GM18858 (cell line): ENCODE data around the gene SLC12A8.

ENCODE experiments used
- ATAC-seq: cut with Tn5 transposase; IDR thresholded peaks from one replicate; pipeline ENCODE4 v1.9.1; 2021; ENCODE audit not compliant: unreplicated experiment

The SLC12A8 gene, protein sequence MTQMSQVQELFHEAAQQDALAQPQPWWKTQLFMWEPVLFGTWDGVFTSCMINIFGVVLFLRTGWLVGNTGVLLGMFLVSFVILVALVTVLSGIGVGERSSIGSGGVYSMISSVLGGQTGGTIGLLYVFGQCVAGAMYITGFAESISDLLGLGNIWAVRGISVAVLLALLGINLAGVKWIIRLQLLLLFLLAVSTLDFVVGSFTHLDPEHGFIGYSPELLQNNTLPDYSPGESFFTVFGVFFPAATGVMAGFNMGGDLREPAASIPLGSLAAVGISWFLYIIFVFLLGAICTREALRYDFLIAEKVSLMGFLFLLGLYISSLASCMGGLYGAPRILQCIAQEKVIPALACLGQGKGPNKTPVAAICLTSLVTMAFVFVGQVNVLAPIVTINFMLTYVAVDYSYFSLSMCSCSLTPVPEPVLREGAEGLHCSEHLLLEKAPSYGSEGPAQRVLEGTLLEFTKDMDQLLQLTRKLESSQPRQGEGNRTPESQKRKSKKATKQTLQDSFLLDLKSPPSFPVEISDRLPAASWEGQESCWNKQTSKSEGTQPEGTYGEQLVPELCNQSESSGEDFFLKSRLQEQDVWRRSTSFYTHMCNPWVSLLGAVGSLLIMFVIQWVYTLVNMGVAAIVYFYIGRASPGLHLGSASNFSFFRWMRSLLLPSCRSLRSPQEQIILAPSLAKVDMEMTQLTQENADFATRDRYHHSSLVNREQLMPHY

DNA sequence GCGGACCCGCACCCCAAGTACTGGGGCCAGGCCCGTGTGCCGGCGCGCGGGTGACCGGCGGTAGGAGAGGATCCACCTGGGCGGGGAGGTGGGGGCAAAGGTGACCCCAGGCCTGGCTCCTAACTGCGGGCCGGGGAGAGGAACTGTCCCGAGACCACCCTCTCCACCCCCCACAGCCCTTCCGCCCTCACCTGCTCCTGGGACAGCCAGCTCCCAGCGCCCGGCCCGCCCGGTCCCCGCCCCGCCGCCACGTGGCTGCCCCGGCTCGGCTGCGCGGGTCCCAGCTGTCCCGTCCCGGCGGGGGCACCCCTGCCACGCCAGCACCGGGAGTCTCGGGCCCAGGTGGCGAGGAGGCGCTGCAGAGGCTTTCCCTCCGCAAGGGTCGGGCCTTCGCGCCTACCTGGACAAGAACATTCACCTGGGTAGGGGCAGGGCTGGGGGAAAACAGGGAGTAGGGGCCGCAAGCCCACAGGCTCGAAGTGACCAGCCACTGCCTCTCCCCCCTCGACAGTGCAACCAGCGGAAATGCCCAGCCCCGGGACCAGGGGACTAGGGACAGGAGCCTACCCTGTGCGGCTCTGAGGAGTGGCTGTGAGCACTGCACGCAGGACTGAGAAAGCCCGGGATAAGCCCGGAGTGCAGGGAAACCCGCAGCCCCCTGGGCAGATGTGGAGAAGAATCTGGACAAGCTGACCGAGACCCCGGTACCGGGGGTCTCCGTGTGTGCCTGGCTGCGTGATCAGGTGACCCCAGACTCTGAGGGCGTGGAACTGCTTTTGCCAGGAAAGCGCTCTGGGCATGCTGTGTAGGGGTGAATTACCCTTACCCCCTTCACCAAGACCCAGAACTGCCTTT lies at the start of gene SLC12A8:
Gene SLC12A8, minus strand, starts transcription at position 240 of the 855 bp plus-strand sequence. CDS start 1,399 bp downstream, outside the sequence.
- ATAC-seq, result no peak

DNA sequence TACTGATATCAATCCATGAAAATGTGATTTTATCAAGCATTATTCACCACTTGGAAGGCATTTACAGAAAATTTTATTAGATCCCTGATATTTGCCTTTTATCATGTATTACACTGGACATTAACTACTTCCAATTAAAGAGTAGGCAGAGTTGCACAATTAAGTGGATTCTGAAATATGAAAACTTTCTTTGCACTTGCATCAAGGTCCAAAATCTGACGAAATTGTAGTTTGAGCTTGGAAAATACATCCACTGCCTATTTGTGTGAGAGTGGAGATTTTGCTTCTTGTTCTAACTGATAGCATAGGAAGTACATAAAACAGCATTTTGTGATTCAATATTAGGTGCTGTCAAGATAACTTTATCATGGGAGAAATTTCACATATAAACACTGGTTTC lies 49.6 kb upstream of the SLC12A8 start:
- no peak for ATAC-seq

DNA sequence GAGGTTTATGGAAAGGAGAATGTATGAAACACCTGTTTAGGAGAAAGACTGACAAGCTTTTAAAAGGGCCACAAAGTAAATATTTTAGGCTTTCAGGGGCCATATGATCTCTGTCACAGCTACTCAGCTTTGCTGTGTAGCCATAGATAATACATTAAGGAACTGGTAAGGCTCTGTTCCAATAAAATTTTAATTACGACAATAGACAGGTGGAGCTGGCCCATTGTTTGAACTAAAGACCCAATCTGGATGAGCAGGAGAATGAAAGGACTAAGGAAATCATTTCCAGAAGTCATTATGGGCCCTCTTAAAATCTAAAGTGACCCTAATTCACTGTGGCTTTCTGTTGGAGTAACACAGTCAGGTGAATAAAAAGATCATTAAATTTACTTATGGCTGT lies 48.5 kb upstream of the SLC12A8 start:
- ATAC-seq, result no peak

DNA sequence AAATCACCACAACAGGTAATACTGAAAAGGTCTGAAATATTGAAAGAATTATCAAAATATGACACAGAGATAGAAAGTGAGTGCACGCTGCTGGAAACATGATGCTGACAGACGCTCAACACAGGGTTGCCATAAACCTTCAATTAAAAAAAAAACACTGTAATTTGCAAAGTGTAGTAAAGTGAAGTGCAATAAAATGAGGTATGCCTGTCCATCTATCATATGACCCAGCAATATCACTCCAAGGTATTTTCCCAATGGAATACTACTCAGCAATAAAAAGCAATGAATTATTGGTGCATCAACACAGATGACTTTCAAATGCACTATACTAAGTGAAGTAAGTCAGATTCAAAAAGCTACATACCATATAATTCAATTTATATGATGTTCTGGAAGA lies 47.6 kb upstream of the SLC12A8 start:
- ATAC-seq, result no peak

DNA sequence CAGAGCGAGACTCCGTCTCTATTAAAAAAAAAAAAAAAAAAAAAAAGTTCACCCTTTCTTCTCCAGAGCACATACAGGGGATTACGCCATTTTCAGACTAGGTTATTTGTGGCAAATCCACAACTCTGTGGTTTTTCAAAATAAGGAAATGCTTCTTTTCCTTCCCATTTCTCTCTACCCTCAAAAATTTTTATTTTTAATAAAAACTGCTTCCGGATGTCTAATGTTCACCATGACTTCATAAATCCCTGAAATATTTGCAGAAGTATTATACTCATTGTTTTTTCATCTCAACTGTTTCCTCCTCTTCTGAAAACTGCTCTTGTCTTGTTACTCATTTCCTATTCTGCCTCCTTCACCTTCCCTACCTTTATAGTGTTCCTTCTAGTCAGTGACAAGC lies 45.0 kb upstream of the SLC12A8 start:
- no peak for ATAC-seq

DNA sequence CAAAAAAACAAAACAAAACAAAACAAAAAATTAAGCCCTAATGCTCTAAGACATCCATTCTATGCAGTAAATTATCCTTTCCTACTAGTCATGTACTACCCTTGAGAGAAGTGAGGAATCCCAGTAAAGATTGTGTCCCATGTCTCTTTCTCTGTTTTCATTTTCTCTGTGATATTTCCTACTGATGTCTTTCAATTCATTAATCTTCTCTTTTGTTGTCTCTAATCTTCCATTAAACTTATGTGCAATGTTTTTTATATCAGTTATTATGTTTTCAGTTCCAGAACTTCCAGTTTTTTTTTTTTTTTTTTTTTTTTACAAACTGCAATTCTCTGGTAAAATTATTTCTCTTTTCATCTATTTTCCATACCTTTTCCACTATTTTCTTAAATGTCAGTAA lies 44.1 kb upstream of the SLC12A8 start:
- ATAC-seq, result no peak

DNA sequence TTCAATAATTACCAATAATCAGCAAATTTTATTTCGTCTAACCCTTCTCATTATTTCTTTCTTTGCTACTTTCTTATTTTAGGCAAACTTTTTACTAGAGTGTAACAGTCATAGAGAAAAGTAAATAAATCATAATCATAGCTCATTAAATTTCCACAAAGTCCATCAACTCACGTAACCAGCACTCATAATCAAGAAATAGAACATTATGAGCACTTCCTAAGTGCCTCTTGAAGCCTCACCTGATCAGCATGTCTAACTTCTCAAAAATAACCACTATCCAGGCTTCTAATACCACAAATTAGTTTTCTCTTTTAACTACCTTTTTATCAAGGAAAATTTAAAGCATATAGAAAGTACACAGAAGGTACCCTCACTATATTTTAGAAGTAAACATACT lies 38.4 kb upstream of the SLC12A8 start:
- no peak for ATAC-seq

DNA sequence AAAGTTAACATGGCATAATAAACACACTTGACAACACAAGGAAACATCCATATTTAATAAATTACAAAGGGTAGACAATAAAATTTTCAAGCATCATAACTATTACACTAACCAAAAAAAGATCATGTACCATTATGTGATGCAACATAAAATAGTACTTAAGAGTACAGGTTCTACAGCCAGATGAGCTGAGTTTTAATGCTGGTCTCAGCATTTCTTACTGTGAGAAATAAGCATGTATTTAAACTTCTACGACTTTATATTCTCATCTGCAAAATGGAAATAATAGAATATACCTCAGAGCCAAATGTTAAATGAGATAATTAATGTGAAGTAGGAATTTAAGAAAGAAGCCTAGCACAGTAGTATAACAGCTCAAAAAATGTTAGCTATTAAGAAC lies 33.7 kb upstream of the SLC12A8 start:
- no peak for ATAC-seq

DNA sequence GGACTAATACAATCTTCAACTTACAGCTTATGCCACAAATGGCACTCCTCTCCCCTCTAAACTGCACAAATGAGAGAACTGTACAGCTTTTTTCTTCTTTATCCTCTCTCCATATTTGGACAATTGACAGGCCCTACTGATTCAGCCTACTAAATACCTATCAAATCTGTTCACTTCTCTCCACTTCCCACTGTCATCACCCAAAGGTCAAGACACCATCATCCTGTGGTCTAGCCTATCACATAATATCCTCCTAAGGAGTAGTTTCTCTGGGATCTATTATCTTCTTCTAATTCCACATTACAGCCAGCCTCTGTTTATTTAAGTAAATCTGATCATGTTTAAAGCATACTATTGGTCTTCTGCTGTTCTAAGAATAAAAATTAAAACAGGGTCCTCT lies 33.0 kb upstream of the SLC12A8 start:
- no peak for ATAC-seq

DNA sequence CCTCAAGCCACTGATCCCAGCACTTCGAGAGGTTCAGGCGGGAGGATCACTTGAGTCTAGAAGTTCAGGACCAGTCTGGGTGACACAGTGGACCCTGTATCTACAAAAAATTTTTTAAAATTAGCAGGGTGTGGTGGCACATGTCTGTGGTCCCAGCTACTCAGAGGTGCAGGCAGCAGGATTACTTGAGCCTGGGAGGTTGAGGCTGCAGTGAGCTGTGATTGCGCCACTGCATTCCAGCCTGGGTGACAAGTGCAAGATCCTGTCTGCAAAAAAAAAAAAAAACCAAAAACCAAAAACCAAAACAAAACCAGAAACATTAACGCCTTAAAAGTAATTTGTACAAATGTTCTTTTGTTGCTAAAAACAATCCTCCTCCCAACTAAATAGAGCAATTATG lies 27.9 kb upstream of the SLC12A8 start:
- ATAC-seq, result no peak

DNA sequence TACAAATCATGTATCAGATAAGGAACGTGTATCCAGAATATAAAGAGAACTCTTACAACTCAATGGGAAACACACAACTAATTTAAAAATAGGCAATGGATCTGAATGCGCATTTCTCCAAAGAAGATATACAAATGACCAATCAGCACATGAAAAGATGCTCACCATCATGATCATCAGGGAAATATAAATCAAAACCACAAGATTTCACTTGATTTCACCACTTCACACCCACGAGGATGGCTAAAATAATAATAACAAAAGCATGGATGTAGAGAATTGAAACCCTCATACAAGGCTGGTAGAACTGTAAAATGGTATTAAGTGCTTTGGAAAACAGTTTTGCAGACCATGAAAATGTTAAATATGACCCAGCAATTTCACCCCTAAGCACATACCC lies 26.7 kb upstream of the SLC12A8 start:
- ATAC-seq, result no peak

DNA sequence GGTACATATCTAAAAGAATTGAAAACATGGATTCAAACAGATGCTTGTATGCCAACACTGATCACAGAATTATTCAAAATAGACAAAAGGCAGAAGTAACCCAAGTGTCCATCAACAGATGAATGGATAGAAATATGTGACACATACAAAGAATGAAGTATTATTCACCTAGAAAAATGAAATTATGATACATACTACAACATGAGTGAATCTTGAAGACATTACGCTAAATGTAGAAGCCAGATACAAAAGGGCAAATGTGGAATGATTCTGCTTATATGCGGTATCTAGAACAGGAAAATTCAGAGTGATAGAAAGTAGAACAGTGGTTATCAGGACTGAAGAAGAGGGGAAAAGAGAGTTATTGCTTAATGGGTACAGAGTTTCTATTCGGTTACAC lies 26.2 kb upstream of the SLC12A8 start:
- no peak for ATAC-seq

DNA sequence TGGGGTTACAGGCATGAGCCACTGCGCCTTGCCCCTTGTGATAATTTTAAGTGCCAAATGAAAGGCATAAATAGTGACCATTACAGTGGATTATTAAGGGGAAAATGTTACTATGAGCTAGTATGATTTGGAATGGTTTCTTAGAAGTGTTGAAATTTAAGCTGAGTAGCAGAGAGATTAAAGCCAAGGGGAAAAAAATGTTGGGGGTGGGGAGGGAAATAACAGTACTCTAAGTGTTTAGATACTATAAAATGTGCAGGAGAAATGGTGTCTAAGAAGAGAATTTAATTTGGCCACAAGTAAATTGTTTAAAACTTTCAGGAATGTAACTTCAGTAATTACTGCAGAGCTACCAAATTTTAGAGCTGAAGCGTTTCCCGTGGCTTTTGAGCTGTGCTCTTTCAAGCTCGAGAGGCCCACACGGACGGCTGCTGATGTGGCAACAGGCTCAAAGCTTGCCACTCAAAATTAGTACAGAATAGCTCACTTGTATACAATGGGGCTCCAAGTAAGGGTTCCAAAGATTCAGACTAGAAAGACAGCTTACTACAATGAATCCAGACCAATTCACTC lies 23.9 kb upstream of the SLC12A8 start:
- no peak for ATAC-seq

DNA sequence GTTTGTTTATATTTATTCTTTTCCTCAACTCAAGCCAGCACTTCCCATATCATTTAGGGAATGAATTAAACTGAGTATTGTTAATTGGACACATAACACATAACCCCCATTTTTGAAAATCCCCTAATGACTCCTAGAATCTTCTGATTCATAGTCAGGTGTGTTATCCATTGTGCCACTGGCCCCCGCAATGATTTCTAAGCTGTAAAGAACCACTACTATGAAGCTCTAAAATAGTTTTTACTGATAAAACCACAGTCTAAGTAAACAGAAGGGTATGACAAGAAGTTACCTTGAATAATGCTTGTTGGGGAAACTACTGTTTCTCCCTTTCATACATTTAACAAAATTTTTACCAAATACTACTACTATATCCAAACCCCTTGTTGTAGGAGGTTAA lies 22.3 kb upstream of the SLC12A8 start:
- no peak for ATAC-seq

DNA sequence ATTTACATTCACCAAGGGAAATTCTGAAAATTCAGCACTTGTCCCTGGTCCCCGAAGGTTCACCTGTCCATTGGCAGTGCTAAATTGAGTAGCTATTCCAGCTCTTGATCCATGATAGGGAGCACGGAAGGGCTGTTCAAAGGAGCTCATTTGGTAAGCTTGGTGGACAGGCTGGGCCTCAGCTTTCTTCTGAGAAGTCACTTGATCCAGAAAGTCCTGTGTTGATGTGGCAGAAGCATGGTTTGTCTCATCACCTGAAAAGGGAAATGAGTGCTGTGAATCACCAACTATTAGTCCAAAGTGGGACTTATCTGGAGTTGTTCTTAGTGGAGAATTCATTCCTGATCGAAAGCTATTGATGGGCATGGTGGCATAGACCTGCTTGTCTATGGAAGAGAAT lies 19.9 kb upstream of the SLC12A8 start:
- no peak for ATAC-seq

DNA sequence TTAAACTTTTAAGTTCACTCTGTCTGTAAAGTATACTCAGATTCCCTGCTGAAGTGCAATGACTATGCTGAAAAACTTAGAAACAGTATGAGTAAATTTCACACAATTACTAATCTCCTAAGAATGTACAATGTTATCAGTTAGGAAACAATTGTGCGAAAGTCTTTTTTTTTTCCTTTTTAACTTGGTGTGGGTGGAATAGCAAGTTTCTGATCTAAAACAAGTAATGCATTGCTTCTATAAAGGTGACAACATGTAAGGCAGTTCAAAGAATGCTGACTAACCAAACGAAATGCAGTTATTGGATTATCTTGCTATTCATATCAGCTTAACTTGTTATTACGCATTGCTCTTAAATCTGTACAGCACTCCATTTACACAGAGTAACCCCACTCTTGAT lies 19.3 kb upstream of the SLC12A8 start:
- ATAC-seq, result no peak

DNA sequence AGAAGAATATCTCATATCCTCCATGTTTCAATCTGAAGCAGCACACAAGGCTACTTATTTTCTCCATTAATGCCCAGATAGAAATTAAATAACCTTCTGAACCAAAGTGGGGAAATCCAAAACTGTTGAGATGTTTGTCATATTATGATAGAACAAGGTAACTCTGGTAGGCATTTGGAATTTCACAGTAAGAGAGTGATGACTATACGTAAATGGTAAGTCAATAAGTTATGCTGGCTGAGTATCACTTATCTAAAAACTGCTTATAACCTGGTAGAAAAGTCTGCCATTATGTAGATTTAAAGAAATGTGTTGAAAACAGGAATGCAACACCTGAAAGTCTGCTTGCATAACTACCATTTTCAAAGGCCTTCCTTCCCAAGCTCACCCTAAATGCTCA lies 17.2 kb upstream of the SLC12A8 start:
- no peak for ATAC-seq

DNA sequence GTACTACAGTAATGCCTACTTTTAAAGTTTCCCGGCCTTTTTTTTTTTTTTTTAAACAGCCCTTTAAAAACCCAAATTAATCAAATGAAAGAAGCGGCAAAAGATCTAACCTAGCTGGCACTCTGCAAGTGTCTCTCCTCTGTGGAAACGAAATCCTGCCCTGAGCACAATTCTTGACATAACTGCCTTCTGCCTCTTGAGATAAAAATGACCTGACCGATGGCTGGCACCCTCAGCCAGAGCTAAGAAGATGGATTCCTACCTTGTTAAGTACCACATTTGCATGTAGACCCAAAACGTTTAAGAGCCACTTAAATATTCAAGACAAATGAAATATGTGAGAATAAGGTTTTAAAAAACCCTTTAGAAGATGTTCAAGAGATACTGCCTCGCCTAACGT lies 16.6 kb upstream of the SLC12A8 start:
- ATAC-seq, result no peak

DNA sequence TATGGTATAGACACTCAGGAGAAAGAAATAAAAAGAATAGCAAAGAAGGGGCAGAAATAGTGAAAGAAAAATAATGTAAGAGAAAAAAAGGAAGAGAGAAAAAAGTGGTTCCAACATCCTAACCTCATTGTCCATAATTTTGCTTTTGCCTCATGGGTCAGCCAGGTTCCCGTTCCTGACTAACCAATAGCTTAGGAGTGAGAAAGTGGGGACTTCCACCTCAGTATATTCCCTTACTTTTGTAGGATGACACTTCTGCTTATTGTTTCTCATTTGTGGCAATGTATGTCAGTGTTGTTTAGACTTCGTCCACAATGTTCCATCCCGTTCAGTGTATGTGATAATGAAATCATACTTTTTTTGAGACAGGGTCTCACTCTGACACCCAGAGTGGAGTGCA lies 9.3 kb upstream of the SLC12A8 start:
- no peak for ATAC-seq

DNA sequence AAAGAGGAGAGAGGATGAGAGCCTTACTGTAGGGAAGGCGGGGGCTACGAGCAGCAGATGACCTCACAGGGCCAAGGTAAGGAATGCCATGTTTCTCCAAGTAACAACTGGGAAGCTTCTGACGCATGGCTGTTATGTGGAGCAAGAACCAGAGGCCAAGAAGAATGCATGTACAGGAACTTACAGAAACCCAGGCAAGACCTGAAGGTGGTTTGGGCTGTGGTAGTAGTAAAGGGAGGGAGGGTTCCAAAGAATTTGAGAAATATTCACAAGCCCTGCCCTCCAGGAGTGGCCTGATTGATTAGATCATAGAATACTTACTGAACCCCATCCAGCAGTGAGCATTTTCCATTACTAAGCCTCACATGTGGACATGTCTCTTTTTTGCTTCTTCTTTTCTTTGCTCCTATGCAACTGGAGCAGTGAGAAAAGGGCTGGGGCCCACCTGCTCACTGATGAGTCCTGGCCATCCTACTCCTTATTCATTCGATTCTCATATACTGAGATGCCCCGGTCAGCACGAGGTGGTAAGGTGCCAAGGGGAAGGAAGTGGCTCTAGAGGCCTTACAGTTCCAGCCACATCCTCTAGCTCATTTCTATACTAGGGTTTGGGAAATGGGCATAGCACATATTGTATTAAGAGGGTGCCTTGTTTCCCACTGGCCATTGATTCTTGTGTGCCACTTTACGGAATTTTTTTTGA lies 8.3 kb upstream of the SLC12A8 start:
- ATAC-seq, result no peak

DNA sequence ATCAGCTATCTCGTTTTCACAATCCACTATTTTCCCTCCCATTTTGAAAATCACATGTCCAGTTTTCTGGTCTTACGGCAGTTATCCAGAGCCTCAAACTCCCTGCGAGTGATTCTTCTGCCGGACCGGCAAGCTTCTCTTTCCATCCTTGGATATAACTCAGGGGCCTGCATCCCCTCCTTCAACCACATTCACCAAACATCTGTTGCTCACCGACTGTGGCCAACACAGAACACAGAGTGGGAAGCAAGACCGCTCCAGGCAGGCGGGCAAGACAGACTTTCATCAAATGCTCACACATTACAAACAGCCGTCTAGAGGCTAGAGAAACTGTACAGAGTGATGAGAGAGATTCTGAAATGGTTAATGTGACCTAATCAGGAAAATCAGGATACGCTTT lies 7.6 kb upstream of the SLC12A8 start:
- no peak for ATAC-seq
